ENCODE data around the gene MYEOV. TPM values are rescaled to one million over a fixed set of nuclear protein-coding genes. Genes with fewer than 3 reads are reported as not detected.

MYEOV gene
- total RNA-seq, 4 donors from 2014 or later: not detected

- Histone ChIP-seq H3K9me3 (peaks cover 0 to 1% (median 0%) of the 10 kb centered on the region in 4 donors), H3K36me3 (no peaks in the 10 kb centered on the region), H3K4me1 (peaks cover 13 to 23% (median 16%) of the 10 kb centered on the region in 4 donors), H3K4me3 (no peak overlapping the region), H3K27me3 (peaks cover 0 to 8% (median 0%) of the 10 kb centered on the region in 4 donors), H3K27ac (replicated peaks in 1 of 4) (no peak overlapping the region)
- no peak for DNase-seq (ENCODE audit: extremely low spot score)
- 43% methylated on average over 14 of the region's 14 CpGs for WGBS
- TF ChIP-seq POLR2AphosphoS5 (IDR thresholded peaks at IDR 0.05): no peak
- no peak for TF ChIP-seq EP300 (IDR thresholded peaks at IDR 0.05)
- TF ChIP-seq POLR2A (IDR thresholded peaks at IDR 0.05; ENCODE audit: low read depth): no peak
- TF ChIP-seq, protein P1, sequence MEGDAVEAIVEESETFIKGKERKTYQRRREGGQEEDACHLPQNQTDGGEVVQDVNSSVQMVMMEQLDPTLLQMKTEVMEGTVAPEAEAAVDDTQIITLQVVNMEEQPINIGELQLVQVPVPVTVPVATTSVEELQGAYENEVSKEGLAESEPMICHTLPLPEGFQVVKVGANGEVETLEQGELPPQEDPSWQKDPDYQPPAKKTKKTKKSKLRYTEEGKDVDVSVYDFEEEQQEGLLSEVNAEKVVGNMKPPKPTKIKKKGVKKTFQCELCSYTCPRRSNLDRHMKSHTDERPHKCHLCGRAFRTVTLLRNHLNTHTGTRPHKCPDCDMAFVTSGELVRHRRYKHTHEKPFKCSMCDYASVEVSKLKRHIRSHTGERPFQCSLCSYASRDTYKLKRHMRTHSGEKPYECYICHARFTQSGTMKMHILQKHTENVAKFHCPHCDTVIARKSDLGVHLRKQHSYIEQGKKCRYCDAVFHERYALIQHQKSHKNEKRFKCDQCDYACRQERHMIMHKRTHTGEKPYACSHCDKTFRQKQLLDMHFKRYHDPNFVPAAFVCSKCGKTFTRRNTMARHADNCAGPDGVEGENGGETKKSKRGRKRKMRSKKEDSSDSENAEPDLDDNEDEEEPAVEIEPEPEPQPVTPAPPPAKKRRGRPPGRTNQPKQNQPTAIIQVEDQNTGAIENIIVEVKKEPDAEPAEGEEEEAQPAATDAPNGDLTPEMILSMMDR (IDR thresholded peaks at IDR 0.05): no peak
- intact Hi-C loops (cut with DNase I): no loop called here
Observed at GRCh38 chr11:69311767-69312385, 17.9 kb downstream of the MYEOV start.

DNA sequence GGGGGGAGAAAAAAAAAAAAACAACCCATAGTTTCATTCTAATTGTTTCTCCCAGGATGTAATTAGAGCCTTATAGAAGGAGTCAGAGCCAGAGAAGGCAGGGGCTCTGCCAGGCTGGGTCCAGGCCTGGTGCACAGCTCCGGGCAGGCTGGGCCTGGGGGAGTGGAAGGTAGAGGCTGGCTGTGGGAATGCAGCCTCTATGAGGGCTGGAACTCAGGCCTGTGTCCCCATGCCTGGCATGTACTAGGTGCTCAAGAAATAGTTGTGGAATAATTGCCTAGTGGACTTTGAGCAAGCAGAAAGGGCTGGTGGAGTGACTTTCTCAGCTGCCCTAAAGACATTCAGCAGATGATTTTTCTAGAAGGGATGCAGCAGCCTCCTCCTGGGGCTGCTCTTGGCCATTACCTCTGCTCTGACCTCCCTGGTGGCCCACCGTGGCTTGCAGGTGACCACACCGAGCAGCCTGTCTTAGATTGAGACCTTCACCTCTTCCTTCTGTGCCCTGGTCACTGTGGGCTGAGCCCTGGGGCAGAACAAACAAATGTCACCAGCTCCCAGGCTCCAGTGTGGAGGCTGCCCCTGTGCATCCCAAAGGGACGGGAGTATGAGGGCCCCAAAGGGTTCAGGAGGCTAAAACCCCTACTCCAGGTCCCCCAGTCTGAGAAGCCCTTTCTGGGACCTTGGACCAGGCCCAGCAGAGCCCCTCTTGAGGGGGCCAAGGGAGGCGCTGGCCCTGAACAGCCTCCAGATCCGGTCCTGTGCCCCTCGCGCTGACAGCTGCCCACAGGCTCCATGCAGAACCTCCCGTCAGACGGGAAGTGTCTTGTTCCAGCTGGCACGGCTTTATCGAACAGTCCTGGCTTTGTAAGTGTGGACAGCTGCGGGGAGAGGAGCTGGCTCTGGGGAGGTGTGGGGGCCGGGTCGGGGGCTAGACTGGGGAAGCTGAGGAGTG is 18.8 kb downstream of the MYEOV start:
- DNase-seq (ENCODE audit: extremely low spot score): no peak
- Histone ChIP-seq H3K27me3 (peaks cover 0 to 8% (median 0%) of the 10 kb centered on the region in 4 donors), H3K9me3 (peaks cover 0 to 8% (median 0%) of the 10 kb centered on the region in 4 donors), H3K36me3 (no peaks in the 10 kb centered on the region), H3K27ac (replicated peaks in 1 of 4) (no peak overlapping the region), H3K4me1 (peaks cover 13 to 23% (median 16%) of the 10 kb centered on the region in 4 donors), H3K4me3 (no peak overlapping the region)
- 40% methylated on average over 7 of the region's 15 CpGs for WGBS
- TF ChIP-seq EP300 (IDR thresholded peaks at IDR 0.05): no peak
- no peak for TF ChIP-seq POLR2A (IDR thresholded peaks at IDR 0.05; ENCODE audit: low read depth)
- TF ChIP-seq POLR2AphosphoS5 (IDR thresholded peaks at IDR 0.05): no peak
- TF ChIP-seq, protein P1 (IDR thresholded peaks at IDR 0.05): no peak
- intact Hi-C loops (cut with DNase I): no loop called here

- DNase-seq (ENCODE audit: extremely low spot score): no peak
- Histone ChIP-seq H3K27ac (replicated peaks in 1 of 4) (no peak overlapping the region), H3K4me1 (peaks cover 13 to 23% (median 16%) of the 10 kb centered on the region in 4 donors), H3K4me3 (no peak overlapping the region), H3K27me3 (peaks cover 0 to 8% (median 0%) of the 10 kb centered on the region in 4 donors), H3K9me3 (peaks cover 0 to 8% (median 0%) of the 10 kb centered on the region in 4 donors), H3K36me3 (no peaks in the 10 kb centered on the region)
- TF ChIP-seq POLR2AphosphoS5 (IDR thresholded peaks at IDR 0.05) (no peak), EP300 (IDR thresholded peaks at IDR 0.05) (no peak), POLR2A (IDR thresholded peaks at IDR 0.05; ENCODE audit: low read depth) (no peak)
- TF ChIP-seq, protein P1 (IDR thresholded peaks at IDR 0.05): no peak
- intact Hi-C loops (cut with DNase I): no loop called here
- 91% methylated on average over 1 of the region's 2 CpGs for WGBS
Observed at GRCh38 chr11:69313992-69314391, 20.0 kb downstream of the MYEOV start.

DNA sequence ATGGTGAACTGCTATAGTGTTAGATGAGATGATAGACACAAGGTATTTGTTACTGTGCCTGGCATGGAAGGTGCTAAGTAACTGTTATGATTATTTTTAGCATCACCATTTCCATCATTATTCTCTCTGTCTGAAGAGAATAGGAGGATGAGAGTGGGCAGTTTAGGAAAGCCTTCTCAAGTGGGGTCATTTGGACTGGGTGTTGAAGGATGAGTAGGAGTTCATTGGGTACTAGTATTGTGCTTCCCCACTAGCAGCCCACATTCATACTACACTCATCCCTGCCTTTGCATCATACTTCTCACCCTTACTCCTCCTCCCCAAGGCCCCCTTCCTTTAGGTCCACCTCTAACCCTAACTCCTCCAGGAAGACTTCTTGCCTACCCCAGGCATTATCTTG is 20.6 kb downstream of the MYEOV start:
- no peak overlapping the region for H3K4me3 ChIP-seq
- H3K9me3 ChIP-seq: peaks cover 0 to 8% (median 0%) of the 10 kb centered on the region in 4 donors
- peaks cover 0 to 8% (median 0%) of the 10 kb centered on the region in 4 donors for H3K27me3 ChIP-seq
- H3K4me1 ChIP-seq: peaks cover 13 to 23% (median 16%) of the 10 kb centered on the region in 4 donors
- intact Hi-C loops (cut with DNase I): no loop called here
- no peak overlapping the region for H3K27ac ChIP-seq (replicated peaks in 1 of 4)
- no peaks in the 10 kb centered on the region for H3K36me3 ChIP-seq
- DNase-seq (ENCODE audit: extremely low spot score): no peak
- TF ChIP-seq EP300 (IDR thresholded peaks at IDR 0.05) (no peak), POLR2A (IDR thresholded peaks at IDR 0.05; ENCODE audit: low read depth) (no peak), POLR2AphosphoS5 (IDR thresholded peaks at IDR 0.05) (no peak)
- TF ChIP-seq, protein P1 (IDR thresholded peaks at IDR 0.05): no peak

Data from esophagus muscularis mucosa (tissue), 4 donors.